Tibial nerve (tissue), 3 donors: ENCODE measurements around the gene MAN2A1.

Experiments
- CTCF ChIP-seq, 5 experiments: fragments of 200-600 bp in 3 of 5; fragments of 450-650 bp in 2 of 5; sonication (generic) in 3 of 5; IDR thresholded peaks; one replicate each; pipeline ENCODE4 v1.5.1; 2016 to 2019; ENCODE audit warnings: antibody characterized with exemption in 5 of 5, mild to moderate bottlenecking in 3 of 5, moderate library complexity in 2 of 5
- POLR2A ChIP-seq, 2 donors: fragments of 450-650 bp; IDR thresholded peaks; one replicate each; pipeline ENCODE4 v1.6.1; 2017; ENCODE audit warnings: antibody characterized with exemption in 2 of 2, mild to moderate bottlenecking in 2 of 2, moderate library complexity in 2 of 2

- TF ChIP-seq CTCF (IDR thresholded peaks at IDR 0.05) (no peak), POLR2A (IDR thresholded peaks at IDR 0.05) (no peak)
Measured at GRCh38 chr5:109873687-109874086, 184.0 kb downstream of the MAN2A1 start.
